RWPE2 (cell line): ENCODE results near the gene MLKL.

ENCODE experiments used
- ATAC-seq: fragments of 200-7000 bp; cut with Tn5 transposase; 3 replicates; pipeline ENCODE4 v1.9.1; 2021; ENCODE audit warnings: low read depth
- DNase-seq: peaks from one replicate; pipeline ENCODE4 v3.0.0-alpha.2; 2020; ENCODE audit warnings: low spot score
- H3K27ac ChIP-seq: fragments of 450-650 bp; 2 replicates; pipeline ENCODE4 v1.5.1; 2017; ENCODE audit warnings: mild to moderate bottlenecking; ENCODE audit not compliant: poor library complexity, severe bottlenecking
- H3K27me3 ChIP-seq: fragments of 250-450 bp; sonication (Bioruptor Pico); 2 replicates; pipeline ENCODE4 v1.5.1; 2021; ENCODE audit warnings: mild to moderate bottlenecking, moderate library complexity; ENCODE audit not compliant: insufficient read depth, poor library complexity, severe bottlenecking
- H3K36me3 ChIP-seq: fragments of 250-450 bp; sonication (Bioruptor Pico); 2 replicates; pipeline ENCODE4 v1.5.1; 2020; ENCODE audit warnings: low read depth, mild to moderate bottlenecking, moderate library complexity
- H3K4me1 ChIP-seq: fragments of 250-450 bp; sonication (Bioruptor Pico); 2 replicates; pipeline ENCODE4 v1.5.1; 2021; ENCODE audit warnings: mild to moderate bottlenecking, moderate library complexity; ENCODE audit not compliant: insufficient read depth, poor library complexity, severe bottlenecking
- H3K4me3 ChIP-seq: fragments of 250-450 bp; sonication (Bioruptor Pico); 2 replicates; pipeline ENCODE4 v1.5.1; 2021; ENCODE audit warnings: mild to moderate bottlenecking, moderate library complexity; ENCODE audit not compliant: severe bottlenecking
- H3K9me3 ChIP-seq: fragments of 250-450 bp; sonication (Bioruptor Pico); 2 replicates; pipeline ENCODE4 v1.5.1; 2021; ENCODE audit warnings: mild to moderate bottlenecking, moderate library complexity; ENCODE audit not compliant: severe bottlenecking
- CTCF ChIP-seq: fragments of 450-650 bp; IDR thresholded peaks from one replicate; pipeline ENCODE4 v1.5.1; 2017; ENCODE audit warnings: mild to moderate bottlenecking, moderate library complexity; ENCODE audit not compliant: poor library complexity, severe bottlenecking

The MLKL gene

DNA sequence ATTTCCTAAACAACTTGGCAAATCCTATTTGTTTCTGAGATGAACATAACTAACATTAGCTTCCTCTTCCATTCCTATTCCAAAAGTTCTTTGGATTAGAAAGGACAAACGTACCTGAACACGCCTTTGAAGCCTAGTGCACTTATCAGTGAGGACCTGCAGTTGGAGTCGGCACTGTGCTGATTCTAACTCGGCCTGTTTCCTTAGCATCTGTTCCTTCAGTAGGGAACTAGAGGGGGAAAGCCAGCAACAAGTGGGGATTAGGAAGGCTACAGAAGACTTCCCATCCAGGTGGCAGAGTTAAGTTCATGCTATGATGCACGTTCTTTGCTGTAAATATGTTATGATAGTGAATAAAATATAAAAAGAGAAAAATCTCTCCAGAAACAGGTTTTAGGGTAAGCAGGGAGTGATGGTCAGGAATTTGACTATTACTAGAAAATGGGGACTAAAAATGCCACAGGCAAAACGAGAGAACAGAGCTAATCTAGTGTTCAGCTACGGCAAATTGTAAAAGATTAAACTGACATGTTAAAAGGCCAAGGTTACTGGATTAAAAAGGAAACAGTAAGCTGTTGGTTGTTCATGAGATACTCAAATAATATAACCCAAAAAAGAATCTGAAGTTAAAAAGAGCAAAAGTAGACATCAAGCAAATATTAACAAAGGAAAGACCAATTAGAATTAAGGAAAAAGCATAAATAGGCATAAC, 62.8 kb downstream of the MLKL start:
- ATAC-seq: no peak
- no peaks in the 10 kb centered on the region for H3K27me3 ChIP-seq
- no peak for TF ChIP-seq CTCF
- no peaks in the 10 kb centered on the region for H3K9me3 ChIP-seq
- no peak overlapping the region for H3K27ac ChIP-seq
- no peak overlapping the region for H3K4me3 ChIP-seq
- no peak for DNase-seq
- H3K36me3 ChIP-seq: peaks cover 97% of the 10 kb centered on the region
- H3K4me1 ChIP-seq: no peaks in the 10 kb centered on the region

GRCh38 chr16:74635303-74635702, 65.4 kb downstream of the MLKL start:
- H3K36me3 ChIP-seq: peaks cover 99% of the 10 kb centered on the region
- H3K27ac ChIP-seq: no peak overlapping the region
- no peaks in the 10 kb centered on the region for H3K9me3 ChIP-seq
- TF ChIP-seq CTCF: no peak
- no peak overlapping the region for H3K4me3 ChIP-seq
- ATAC-seq (no peak), DNase-seq (no peak)
- H3K27me3 ChIP-seq: no peaks in the 10 kb centered on the region
- H3K4me1 ChIP-seq: no peaks in the 10 kb centered on the region

DNA sequence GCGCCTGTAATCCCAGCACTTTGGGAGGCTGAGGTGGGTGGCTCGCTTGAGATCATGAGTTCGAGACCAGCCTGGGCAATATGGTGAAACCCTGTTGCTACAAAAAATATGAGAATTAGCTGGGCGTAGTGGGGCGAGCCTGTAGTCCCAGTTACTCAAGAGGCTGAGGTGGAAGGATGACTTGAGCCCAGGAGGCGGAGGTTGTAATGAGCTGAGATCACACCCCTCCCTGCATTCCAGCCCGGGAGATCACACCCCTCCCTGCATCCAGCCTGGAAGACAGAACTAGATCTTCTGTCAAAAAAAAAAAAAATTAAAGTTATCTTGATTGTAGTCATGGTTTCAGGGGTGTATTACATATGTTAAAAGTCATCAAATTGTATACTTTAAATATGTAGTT, 67.0 kb downstream of the MLKL start:
- Histone ChIP-seq H3K4me1 (no peaks in the 10 kb centered on the region), H3K27me3 (no peaks in the 10 kb centered on the region), H3K27ac (no peak overlapping the region), H3K36me3 (peaks cover 99% of the 10 kb centered on the region), H3K9me3 (no peaks in the 10 kb centered on the region), H3K4me3 (no peak overlapping the region)
- DNase-seq (no peak), ATAC-seq (no peak; the same call in 2 of the 3 replicates)
- TF ChIP-seq CTCF: no peak

GRCh38 chr16:74627506-74628220, 73.0 kb downstream of the MLKL start:
- DNase-seq: no peak
- H3K27ac ChIP-seq: peak overlapping the region; percentile 6
- peaks cover 97% of the 10 kb centered on the region for H3K36me3 ChIP-seq

More at GRCh38 chr16:74627506-74628220, 73.0 kb downstream of the MLKL start:
- no peaks in the 10 kb centered on the region for H3K4me1 ChIP-seq
- no peak; the same call in 2 of the 3 replicates for ATAC-seq
- no peaks in the 10 kb centered on the region for H3K9me3 ChIP-seq
- H3K4me3 ChIP-seq: no peak overlapping the region
- no peak for TF ChIP-seq CTCF
- H3K27me3 ChIP-seq: no peaks in the 10 kb centered on the region
